H1 (cell line): ENCODE data around the gene RAB5A. TPM values are rescaled to one million over a fixed set of nuclear protein-coding genes. Genes with fewer than 3 reads are reported as not detected.
A peak's percentile ranks its signal among the peaks of the same experiment; 100 is the strongest.

Experiments used
- CTCF ChIA-PET: fragments of 300-600 bp; sonication (Branson Sonifier 250); formaldehyde crosslinking; loops from one replicate; lab custom pipeline; 2021; ENCODE audit not compliant: partially characterized antibody; lab: Charles Lee
- POLR2A ChIA-PET: fragments of 300-600 bp; sonication (Branson Sonifier 250); formaldehyde crosslinking; loops from one replicate; lab custom pipeline; 2021; ENCODE audit warnings: inconsistent platforms; ENCODE audit not compliant: partially characterized antibody; lab: Charles Lee
- DNase-seq, 2 experiments: peaks; one replicate each; pipeline versions ENCODE4 v3.0.0 to v3.0.0-alpha.2; 2010 to 2022; ENCODE audit warnings: low spot score in 2 of 2, low read depth in 1 of 2, mixed read lengths in 1 of 2
- FAIRE-seq: peaks from 2 replicates; lab custom pipeline; 2011; peaks lifted over from hg19 to GRCh38; lab: Jason Lieb, UNC
- H2AFZ ChIP-seq: 2 replicates; pipeline ENCODE4 v1.8.1; 2012; ENCODE audit warnings: low read length, inconsistent platforms
- H2AK5ac ChIP-seq: 2 replicates; pipeline ENCODE4 v1.6.1; 2013; ENCODE audit warnings: low read depth, low read length
- H2BK120ac ChIP-seq: replicated peaks from 2 replicates; pipeline ENCODE3; 2013; ENCODE audit warnings: low read depth, low read length, inconsistent platforms
- H2BK12ac ChIP-seq: 2 replicates; pipeline ENCODE4 v1.6.1; 2013; ENCODE audit warnings: low read depth, low read length
- H2BK15ac ChIP-seq: 2 replicates; pipeline ENCODE4 v1.6.1; 2013; ENCODE audit warnings: low read length
- H2BK20ac ChIP-seq: 2 replicates; pipeline ENCODE4 v1.6.1; 2013; ENCODE audit warnings: low read length
- H2BK5ac ChIP-seq: 2 replicates; pipeline ENCODE4 v1.6.1; 2013; ENCODE audit warnings: low read depth, low read length
- H3K14ac ChIP-seq: 2 replicates; pipeline ENCODE4 v1.6.1; 2013; ENCODE audit warnings: inconsistent platforms; ENCODE audit not compliant: insufficient read length
- H3K18ac ChIP-seq: 2 replicates; pipeline ENCODE4 v1.6.1; 2013; ENCODE audit warnings: low read length; ENCODE audit errors: extremely low read depth
- H3K23ac ChIP-seq: 2 replicates; pipeline ENCODE4 v1.6.1; 2013; ENCODE audit warnings: inconsistent platforms; ENCODE audit not compliant: insufficient read length
- H3K23me2 ChIP-seq: 2 replicates; pipeline ENCODE4 v1.6.1; 2013; ENCODE audit warnings: low read depth, low read length
- H3K27ac ChIP-seq: 2 replicates; pipeline ENCODE4 v1.6.1; 2011; ENCODE audit warnings: low read depth, low read length, inconsistent platforms
- H3K27me3 ChIP-seq, 4 experiments: replicated peaks in 1 of 4; 1 replicate in 1 of 4; 2 replicates in 3 of 4; pipeline versions ENCODE4 v1.6.1 to v1.8.1; 2011 to 2013; ENCODE audit warnings: low read length in 3 of 4, mild to moderate bottlenecking in 3 of 4, inconsistent platforms in 2 of 4, mixed read lengths in 2 of 4, moderate library complexity in 1 of 4; ENCODE audit not compliant: control insufficient read depth in 3 of 4, insufficient read depth in 3 of 4; ENCODE audit errors: extremely low read depth in 1 of 4
- H3K36me3 ChIP-seq, 4 experiments: 2 replicates each; pipeline versions ENCODE4 v1.6.1 to v1.8.1; 2011 to 2013; ENCODE audit warnings: mild to moderate bottlenecking in 4 of 4, low read length in 3 of 4, moderate library complexity in 2 of 4, control low read depth in 1 of 4, inconsistent platforms in 1 of 4; ENCODE audit not compliant: insufficient read depth in 4 of 4, control insufficient read depth in 2 of 4
- H3K4ac ChIP-seq: replicated peaks from 2 replicates; pipeline ENCODE3; 2013; ENCODE audit warnings: low read length, low read depth, mixed read lengths, inconsistent platforms; ENCODE audit not compliant: insufficient read length
- H3K4me1 ChIP-seq, 4 experiments: replicated peaks in 1 of 4; 1 replicate in 1 of 4; 2 replicates in 3 of 4; pipeline versions ENCODE4 v1.6.1 to v1.8.1; 2011 to 2013; ENCODE audit warnings: low read length in 3 of 4, inconsistent platforms in 2 of 4, mixed read lengths in 1 of 4; ENCODE audit not compliant: insufficient read depth in 4 of 4, control insufficient read depth in 3 of 4
- H3K4me2 ChIP-seq, 2 experiments: 2 replicates each; pipeline versions ENCODE4 v1.6.1 to v1.8.1; 2011 to 2013; ENCODE audit warnings: low read depth in 2 of 2, low read length in 2 of 2, control low read depth in 1 of 2, inconsistent platforms in 1 of 2, mild to moderate bottlenecking in 1 of 2; ENCODE audit not compliant: insufficient read depth in 1 of 2
- H3K4me3 ChIP-seq, 4 experiments: fragments of 200-600, 300-600 bp in 1 of 4; sonication (generic), shearing (Covaris generic), sonication (Bioruptor Twin) in 1 of 4; 2 replicates each; pipeline versions ENCODE4 v1.5.1 to v1.8.1; 2011 to 2016; ENCODE audit warnings: low read length in 4 of 4, low read depth in 3 of 4, control low read depth in 2 of 4, inconsistent platforms in 2 of 4, mild to moderate bottlenecking in 2 of 4, mixed read lengths in 1 of 4, moderate library complexity in 1 of 4; ENCODE audit not compliant: insufficient read depth in 2 of 4; ENCODE audit errors: extremely low read depth in 1 of 4
- H3K56ac ChIP-seq: replicated peaks from 2 replicates; pipeline ENCODE3; 2013; ENCODE audit warnings: low read depth, mild to moderate bottlenecking, mixed read lengths, low read length, inconsistent platforms; ENCODE audit not compliant: insufficient read length
- H3K79me1 ChIP-seq: 2 replicates; pipeline ENCODE4 v1.6.1; 2013; ENCODE audit warnings: low read depth, low read length, control low read depth
- H3K79me2 ChIP-seq, 2 experiments: 2 replicates each; pipeline versions ENCODE4 v1.6.1 to v1.8.1; 2012 to 2013; ENCODE audit warnings: low read length in 2 of 2, mild to moderate bottlenecking in 2 of 2, inconsistent platforms in 1 of 2; ENCODE audit not compliant: insufficient read depth in 2 of 2, control insufficient read depth in 1 of 2
- H3K9ac ChIP-seq, 4 experiments: replicated peaks in 1 of 4; 1 replicate in 1 of 4; 2 replicates in 3 of 4; pipeline versions ENCODE4 v1.6.1 to v1.8.1; 2011 to 2013; ENCODE audit warnings: low read depth in 3 of 4, low read length in 3 of 4, control low read depth in 2 of 4, mild to moderate bottlenecking in 2 of 4, moderate library complexity in 2 of 4, inconsistent platforms in 1 of 4; ENCODE audit errors: extremely low read depth in 1 of 4
- H3K9me3 ChIP-seq, 2 experiments: 2 replicates each; pipeline versions ENCODE4 v1.6.1 to v1.8.1; 2012 to 2013; ENCODE audit warnings: mild to moderate bottlenecking in 2 of 2, moderate library complexity in 2 of 2, control low read depth in 1 of 2, inconsistent platforms in 1 of 2, low read depth in 1 of 2, low read length in 1 of 2, mixed read lengths in 1 of 2; ENCODE audit not compliant: insufficient read depth in 2 of 2
- H4K20me1 ChIP-seq, 2 experiments: replicated peaks in 1 of 2; 2 replicates each; pipeline versions ENCODE3 to v1.8.1; 2011 to 2013; ENCODE audit warnings: inconsistent platforms in 2 of 2, low read length in 2 of 2, mild to moderate bottlenecking in 1 of 2; ENCODE audit not compliant: insufficient read depth in 2 of 2, control insufficient read depth in 1 of 2
- H4K5ac ChIP-seq: 2 replicates; pipeline ENCODE4 v1.6.1; 2013; ENCODE audit warnings: low read length, low read depth, mixed read lengths, inconsistent platforms; ENCODE audit not compliant: insufficient read length
- H4K8ac ChIP-seq: 2 replicates; pipeline ENCODE4 v1.8.0; 2013; ENCODE audit warnings: mild to moderate bottlenecking, moderate library complexity, low read length, inconsistent platforms; ENCODE audit not compliant: insufficient read depth; ENCODE audit errors: extremely low read depth
- H4K91ac ChIP-seq: replicated peaks from 2 replicates; pipeline ENCODE3; 2013; ENCODE audit warnings: low read length, mixed read lengths, inconsistent platforms; ENCODE audit not compliant: insufficient read length
- CEBPB ChIP-seq: IDR thresholded peaks from 2 replicates; pipeline ENCODE4 v1.6.1; 2012; ENCODE audit warnings: low read depth, low read length
- CTBP2 ChIP-seq: IDR thresholded peaks from 2 replicates; pipeline ENCODE4 v1.7.0; 2011; ENCODE audit warnings: borderline replicate concordance, mild to moderate bottlenecking, moderate library complexity, mixed read lengths, low read length; ENCODE audit not compliant: insufficient read depth, insufficient read length
- GTF2F1 ChIP-seq: IDR thresholded peaks from 2 replicates; pipeline ENCODE4 v1.6.1; 2012; ENCODE audit warnings: low read depth, low read length, improper control_type of control experiment, borderline replicate concordance
- KDM4A ChIP-seq: IDR thresholded peaks from one replicate; pipeline ENCODE4 v1.7.1; 2012; ENCODE audit warnings: low read depth, mild to moderate bottlenecking, moderate library complexity, low read length, inconsistent platforms; ENCODE audit not compliant: severe bottlenecking
- POLR2A ChIP-seq, 2 experiments: IDR thresholded peaks; 1 replicate in 1 of 2; 2 replicates in 1 of 2; pipeline ENCODE4 v1.6.1; 2011; ENCODE audit warnings: low read depth in 2 of 2, low read length in 2 of 2, mild to moderate bottlenecking in 2 of 2; ENCODE audit errors: control extremely low read depth in 1 of 2
- SIN3A ChIP-seq, 2 experiments: IDR thresholded peaks in 1 of 2; conservative IDR thresholded peaks in 1 of 2; 2 replicates each; pipeline ENCODE4 v1.6.1; 2011 to 2012; ENCODE audit warnings: low read length in 2 of 2, improper control_type of control experiment in 1 of 2, low read depth in 1 of 2, mild to moderate bottlenecking in 1 of 2
- YY1 ChIP-seq: IDR thresholded peaks from 2 replicates; pipeline ENCODE4 v1.6.1; 2011; ENCODE audit warnings: low read depth, mild to moderate bottlenecking, low read length
- WGBS, 2 experiments: shearing (Covaris generic) in 1 of 2; methylation state at CpG; one replicate each; pipeline versions ENCODE4 v1.1.6 to v1.1.7; 2013 to 2015; ENCODE audit warnings: low lambda C conversion rate in 2 of 2, mixed read lengths in 2 of 2, inconsistent platforms in 1 of 2, low coverage in 1 of 2, missing lambda C conversion rate in 1 of 2; ENCODE audit not compliant: insufficient replicate concordance in 2 of 2, insufficient coverage in 1 of 2, insufficient read length in 1 of 2; ENCODE audit errors: extremely low coverage in 1 of 2, missing lambda C conversion rate in 1 of 2; 5-methylcytosine and 5-hydroxymethylcytosine counted together
- polyA plus RNA-seq, 7 experiments: library from polyadenylated mRNA; depleted of rRNA in 3 of 7; stranded (reverse) in 5 of 7; unstranded in 2 of 7; fragments of >200 nt in 5 of 7; fragments of 200-250 nt in 2 of 7; gene quantifications; 1 replicate in 5 of 7; 2 replicates in 1 of 7; 4 replicates in 1 of 7; pipeline versions ENCODE4 v1.2.1 to v1.2.3, GENCODE V29; 2011 to 2013; ENCODE audit warnings: missing spikeins in 2 of 7, mixed read lengths in 2 of 7
- total RNA-seq: library from RNA; stranded (reverse); fragmentation: NEBNext Ultra II Directional; extraction: Animal tissue kit (Norgen Biotek cat#: 25700); gene quantifications from 2 replicates; pipeline ENCODE4 v1.2.1, GENCODE V29; 2021
- TF ChIP-seq, protein P1 (sequence below): IDR thresholded peaks from 2 replicates; pipeline ENCODE4 v1.6.1; 2012; ENCODE audit warnings: low read length, inconsistent platforms
- TF ChIP-seq, protein P2 (sequence below): IDR thresholded peaks from 2 replicates; pipeline ENCODE4 v1.6.1; 2012; ENCODE audit warnings: inconsistent platforms

The RAB5A gene
- total and polyA plus RNA-seq, 2 of the 8 experiments (the other 6 are each of a cell fraction or from before 2014, with no cell fraction given), result 22.4 to 77.7 TPM

DNA sequence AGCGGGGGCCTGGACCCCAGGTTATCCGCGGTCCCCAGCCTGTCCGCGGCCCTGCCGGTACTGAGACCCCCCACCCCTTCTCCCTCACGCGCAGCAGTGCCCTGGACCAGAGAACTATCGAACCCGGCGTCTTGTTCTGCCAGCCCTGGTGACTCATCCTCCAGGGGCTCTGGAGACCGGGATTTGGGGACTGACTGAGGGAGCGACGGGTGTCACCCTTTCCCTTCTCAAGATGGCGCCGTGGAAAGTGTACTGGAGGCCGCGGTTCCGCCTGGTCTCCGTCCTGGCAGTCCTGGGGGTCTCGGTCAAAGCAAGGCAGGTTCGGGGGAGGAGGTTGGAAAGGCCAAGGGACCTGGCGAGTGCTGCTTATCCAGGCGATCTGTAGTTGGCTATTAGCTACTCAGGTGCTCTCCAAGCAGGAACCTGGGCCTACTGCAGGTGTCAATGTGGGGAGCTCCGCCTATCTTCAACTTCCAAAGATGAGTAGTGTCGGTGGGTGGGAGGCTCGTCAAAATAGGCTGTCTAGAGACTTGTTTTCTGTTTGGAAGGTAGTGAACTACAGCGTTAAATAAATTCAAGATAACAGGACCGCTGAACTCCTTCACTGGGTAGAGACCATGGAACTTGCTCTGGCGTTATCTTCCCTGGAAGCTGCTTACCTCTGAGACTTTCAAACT, 790 bp downstream of the RAB5A start:
- Histone ChIP-seq H3K79me2 (peaks cover 24 to 53% of the 10 kb centered on the region in 2 experiments), H3K4me3 (peak overlapping the region; percentile 95 to 99 (median 96)), H3K23me2 (no peaks in the 10 kb centered on the region; the same call in 1 of the 2 replicates), H3K27me3 (no peaks in the 10 kb centered on the region), H3K56ac (peak overlapping the region; percentile 66), H4K20me1 (peaks cover 2% of the 10 kb centered on the region in 2 experiments), H4K91ac (peak overlapping the region; percentile 45), H3K79me1 (0 out of 2 replicates have a peak, but pooled peaks cover 3% of the 10 kb centered on the region), H2AFZ (no peak overlapping the region), H3K18ac (peak overlapping the region; percentile 93), H3K4ac (peak overlapping the region; percentile 57), H4K5ac (peak overlapping the region; percentile 16), H4K8ac (peak overlapping the region; percentile 97), H2BK120ac (no peak overlapping the region), H2BK12ac (peak overlapping the region; percentile 40), H3K23ac (no peak overlapping the region), H3K9me3 (0 out of 4 replicates have a peak, but pooled peaks cover 0 to 2% of the 10 kb centered on the region in 2 experiments), H3K9ac (peak overlapping the region; percentile 84 to 93 (median 86)), H2BK20ac (no peak overlapping the region), H3K4me2 (peak overlapping the region; percentile 70 to 84), H2BK15ac (no peak overlapping the region), H3K36me3 (peaks cover 3 to 20% (median 10%) of the 10 kb centered on the region in 4 experiments; a peak in 7 of 8 replicates), H3K14ac (no peak overlapping the region), H2BK5ac (peak overlapping the region; percentile 90), H3K27ac (peak overlapping the region; percentile 92), H3K4me1 (peaks cover 3 to 5% (median 5%) of the 10 kb centered on the region in 4 experiments), H2AK5ac (no peak overlapping the region)
- FAIRE-seq (peak; percentile 32), DNase-seq (peak; percentile 15 to 75)
- POLR2A ChIA-PET, result interaction anchor here (0.6 to 1.8 kb wide), 8 partner anchors 10 to 231 kb away, joined by 3 to 13 read pairs (median 3); no protein-coding TSS in a partner anchor
- CTCF ChIA-PET, result interaction anchor here (0.6 to 1.2 kb wide), 2 partner anchors 12 to 29 kb away, joined by 3 read pairs; no protein-coding TSS in a partner anchor
- WGBS, 2 experiments, result 1% methylated on average over 27 of the region's 30 CpGs; no CpG with 5 or more reads in 1 of the 2 experiments
- peak; percentile 75 for TF ChIP-seq KDM4A
- no peak for TF ChIP-seq CTBP2
- peak; percentile 56 to 73; a peak in 2 of 4 replicates for TF ChIP-seq SIN3A (conservative IDR thresholded peaks at IDR 0.05 in 1 of 2, IDR thresholded peaks at IDR 0.05 in 1 of 2; ENCODE audit: low read depth in 1 of 2, low read length in 2 of 2)
- peak; percentile 90 for TF ChIP-seq YY1
- TF ChIP-seq CEBPB, result no peak
- TF ChIP-seq POLR2A (IDR thresholded peaks at IDR 0.05; ENCODE audit: control extremely low read depth in 1 of 2, low read depth in 2 of 2, low read length in 2 of 2), result peak in 1 of 2 experiments; percentile 34; a peak in 2 of 3 replicates
- no peak for TF ChIP-seq GTF2F1
- TF ChIP-seq, protein P1, sequence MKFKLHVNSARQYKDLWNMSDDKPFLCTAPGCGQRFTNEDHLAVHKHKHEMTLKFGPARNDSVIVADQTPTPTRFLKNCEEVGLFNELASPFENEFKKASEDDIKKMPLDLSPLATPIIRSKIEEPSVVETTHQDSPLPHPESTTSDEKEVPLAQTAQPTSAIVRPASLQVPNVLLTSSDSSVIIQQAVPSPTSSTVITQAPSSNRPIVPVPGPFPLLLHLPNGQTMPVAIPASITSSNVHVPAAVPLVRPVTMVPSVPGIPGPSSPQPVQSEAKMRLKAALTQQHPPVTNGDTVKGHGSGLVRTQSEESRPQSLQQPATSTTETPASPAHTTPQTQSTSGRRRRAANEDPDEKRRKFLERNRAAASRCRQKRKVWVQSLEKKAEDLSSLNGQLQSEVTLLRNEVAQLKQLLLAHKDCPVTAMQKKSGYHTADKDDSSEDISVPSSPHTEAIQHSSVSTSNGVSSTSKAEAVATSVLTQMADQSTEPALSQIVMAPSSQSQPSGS, result no peak
- TF ChIP-seq, protein P2, sequence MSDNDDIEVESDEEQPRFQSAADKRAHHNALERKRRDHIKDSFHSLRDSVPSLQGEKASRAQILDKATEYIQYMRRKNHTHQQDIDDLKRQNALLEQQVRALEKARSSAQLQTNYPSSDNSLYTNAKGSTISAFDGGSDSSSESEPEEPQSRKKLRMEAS, result no peak
